ENCODE results near the gene RASA3. TPM values are rescaled to one million over a fixed set of nuclear protein-coding genes. Genes with fewer than 3 reads are reported as not detected.

Gene RASA3
- total and polyA plus RNA-seq, 2 of the 4 experiments (the other 2 are of a cell fraction), result 21.0 to 31.4 TPM

GRCh38 chr13:113939129-113939943, 193.1 kb downstream of the RASA3 start:
- WGBS, 2 experiments (ENCODE audit: extremely low coverage in 2 of 2, insufficient read length in 1 of 2), result 81% methylated on average over 13 of the region's 28 CpGs; no CpG with 5 or more reads in 1 of the 2 experiments
- Histone ChIP-seq H3K9me3 (ENCODE audit: control insufficient read depth, insufficient read depth, low read length) (no peaks in the 10 kb centered on the region), H3K27me3 (ENCODE audit: control insufficient read depth, insufficient read depth, low read length) (no peaks in the 10 kb centered on the region)
- no peak for TF ChIP-seq RFX5 (IDR thresholded peaks at IDR 0.05; ENCODE audit: low read depth, low read length)
- no peak for TF ChIP-seq MXI1 (IDR thresholded peaks at IDR 0.05; ENCODE audit: borderline replicate concordance, low read depth, low read length)
- no peak for TF ChIP-seq CEBPB (IDR thresholded peaks at IDR 0.05; ENCODE audit: low read depth, low read length)
- no peak for TF ChIP-seq RCOR1 (IDR thresholded peaks at IDR 0.05; ENCODE audit: insufficient replicate concordance, low read length)
- TF ChIP-seq MAFK (IDR thresholded peaks at IDR 0.05; ENCODE audit: low read depth, low read length), result no peak
- TF ChIP-seq RAD21 (IDR thresholded peaks at IDR 0.05; ENCODE audit: low read length), result no peak
- TF ChIP-seq ELK1 (IDR thresholded peaks at IDR 0.05; ENCODE audit: borderline replicate concordance, low read depth, low read length), result no peak
- TF ChIP-seq MAZ (IDR thresholded peaks at IDR 0.05; ENCODE audit: borderline replicate concordance, low read depth, low read length), result no peak
- no peak for TF ChIP-seq CHD1 (IDR thresholded peaks at IDR 0.05; ENCODE audit: low read depth, low read length)
- TF ChIP-seq POLR2A (IDR thresholded peaks at IDR 0.05; ENCODE audit: low read depth, low read length), result no peak
- TF ChIP-seq FOS (IDR thresholded peaks at IDR 0.05; ENCODE audit: low read depth, low read length), result no peak
- TF ChIP-seq BHLHE40 (IDR thresholded peaks at IDR 0.05; ENCODE audit: low read depth, low read length), result no peak
- TF ChIP-seq CTCF (conservative IDR thresholded peaks at IDR 0.05; ENCODE audit: low read depth, low read length), result no peak
- no peak for TF ChIP-seq USF2 (IDR thresholded peaks at IDR 0.05; ENCODE audit: low read depth, low read length)
- TF ChIP-seq NFE2L2 (IDR thresholded peaks at IDR 0.05; ENCODE audit: low read depth, low read length), result no peak

More at GRCh38 chr13:113939129-113939943, 193.1 kb downstream of the RASA3 start:
- H2BK20ac ChIP-seq (ENCODE audit: low read depth, low read length), result no peak overlapping the region
- intact Hi-C loops (cut with micrococcal nuclease) (no loop called here), dilution Hi-C loops (cut with HindIII; ENCODE audit: low sequenced_read_pairs, unreplicated experiment) (no loop called here), in situ Hi-C loops (cut with MboI; ENCODE audit: low sequenced_read_pairs) (no loop called here)
- POLR2A ChIA-PET (ENCODE audit: unreplicated experiment), result no interaction called here
- no peak overlapping the region for H2BK5ac ChIP-seq (ENCODE audit: low read depth, low read length, poor library complexity, severe bottlenecking)
- H2AK9ac ChIP-seq (replicated peaks; ENCODE audit: low read depth, low read length, poor library complexity), result peak overlapping the region; percentile 15
- no peak overlapping the region for H3K9ac ChIP-seq (ENCODE audit: low read depth, low read length)
- no peak overlapping the region; the same call in 1 of the 2 replicates for H4K91ac ChIP-seq (ENCODE audit: insufficient read depth, low read depth, low read length)
- H3K56ac ChIP-seq (ENCODE audit: extremely low read depth, insufficient read depth, low read length), result no peak overlapping the region
- peak overlapping the region; percentile 78; the same call in 1 of the 2 replicates for H2AK5ac ChIP-seq (ENCODE audit: low read depth, low read length)
- H3K9me1 ChIP-seq (ENCODE audit: insufficient read depth, low read length), result no peaks in the 10 kb centered on the region; the same call in 1 of the 2 replicates
- ATAC-seq (ENCODE audit: low read depth), result peak; percentile 8; the same call in 1 of the 2 replicates
- peak overlapping the region; percentile 58; the same call in 1 of the 2 replicates for H3K4ac ChIP-seq (ENCODE audit: low read depth, low read length)
- peak overlapping the region; percentile 67 for H2AFZ ChIP-seq (replicated peaks; ENCODE audit: low read length, poor library complexity)
- no peak overlapping the region for H2BK120ac ChIP-seq (ENCODE audit: low read depth, low read length)
- no peak overlapping the region for H3K4me3 ChIP-seq (ENCODE audit: insufficient read depth, low read depth, low read length)
- H4K8ac ChIP-seq (ENCODE audit: low read depth in 2 of 2, low read length in 2 of 2), result no peak overlapping the region; a peak in 1 of 4 replicates
- H3K79me1 ChIP-seq (ENCODE audit: low read depth in 1 of 2, low read length in 2 of 2), result peaks cover 0 to 26% of the 10 kb centered on the region in 2 experiments; a peak in 2 of 4 replicates
- no peak overlapping the region for H3K18ac ChIP-seq (ENCODE audit: low read depth, low read length)
- no peaks in the 10 kb centered on the region; the same call in 1 of the 2 replicates for H4K20me1 ChIP-seq (ENCODE audit: insufficient read depth, low read length)
- no TSS peak for BruUV-seq (replicated peaks)
- no peak overlapping the region for H3K4me2 ChIP-seq (ENCODE audit: low read depth, low read length)
- CTCF ChIA-PET, result no interaction called here
- no peak overlapping the region for H3K23ac ChIP-seq (ENCODE audit: low read depth, low read length)
- H2BK15ac ChIP-seq (ENCODE audit: low read depth, low read length), result no peak overlapping the region
- no peak for DNase-seq
- H3K4me1 ChIP-seq (ENCODE audit: control insufficient read depth, insufficient read depth, low read length), result peaks cover 7% of the 10 kb centered on the region; the same call in 1 of the 2 replicates
- H4K5ac ChIP-seq (ENCODE audit: low read depth, low read length), result no peak overlapping the region; the same call in 1 of the 2 replicates
- no peak overlapping the region for H3K27ac ChIP-seq (ENCODE audit: insufficient read depth, low read length)
- H3K36me3 ChIP-seq (ENCODE audit: control insufficient read depth, insufficient read depth, low read length), result no peaks in the 10 kb centered on the region
- H3K14ac ChIP-seq (replicated peaks; ENCODE audit: low read depth, low read length), result no peak overlapping the region

Measured in IMR-90 (cell line).